Right forelimb (tissue), 1 donor: ENCODE measurements around the gene DNAJB2.
A peak's percentile ranks its signal among the peaks of the same experiment; 100 is the strongest.
"Not testable (repeated sequence)": the region's sequence is repeated elsewhere in the genome, so short reads cannot be mapped to it uniquely, and the experiment has no call there.

Source experiments
- DNase-seq: peaks from one replicate; pipeline ENCODE4 v3.0.0-alpha.2; 2018

Gene DNAJB2

GRCh38 chr2:219286436-219287115, 7.4 kb downstream of the DNAJB2 start:
- DNase-seq: no peak

- DNase-seq: not testable (repeated sequence)
These were observed 7.9 kb downstream of the DNAJB2 start for GRCh38 chr2:219287116-219287440.

GRCh38 chr2:219287580-219288265, 8.6 kb downstream of the DNAJB2 start:
- no peak for DNase-seq

GRCh38 chr2:219289195-219289536, 10.0 kb downstream of the DNAJB2 start:
- no peak for DNase-seq

GRCh38 chr2:219289537-219290361, 10.6 kb downstream of the DNAJB2 start:
- DNase-seq: peak; percentile 92

GRCh38 chr2:219290381-219291171, 11.4 kb downstream of the DNAJB2 start:
- DNase-seq: no peak

GRCh38 chr2:219291394-219291793, 12.2 kb downstream of the DNAJB2 start:
- DNase-seq: no peak

GRCh38 chr2:219291910-219292490, 12.8 kb downstream of the DNAJB2 start:
- no peak for DNase-seq

GRCh38 chr2:219292616-219293015, 13.4 kb downstream of the DNAJB2 start:
- no peak for DNase-seq

- no peak for DNase-seq
These were observed 14.6 kb downstream of the DNAJB2 start for GRCh38 chr2:219293736-219294231.

GRCh38 chr2:219294356-219295351, 15.5 kb downstream of the DNAJB2 start:
- peak; percentile 88 for DNase-seq

GRCh38 chr2:219296142-219296541, 17.0 kb downstream of the DNAJB2 start:
- no peak for DNase-seq

GRCh38 chr2:219296631-219297391, 17.6 kb downstream of the DNAJB2 start:
- no peak for DNase-seq

- no peak for DNase-seq
These were observed 18.7 kb downstream of the DNAJB2 start for GRCh38 chr2:219297766-219298456.

GRCh38 chr2:219298759-219299371, 19.7 kb downstream of the DNAJB2 start:
- peak; percentile 90 for DNase-seq

- DNase-seq: no peak
These were observed 20.2 kb downstream of the DNAJB2 start for GRCh38 chr2:219299372-219299760.

GRCh38 chr2:219300022-219300421, 20.9 kb downstream of the DNAJB2 start:
- DNase-seq: no peak

- DNase-seq: no peak
These were observed 23.3 kb downstream of the DNAJB2 start for GRCh38 chr2:219302412-219302968.

- DNase-seq: no peak
These were observed 25.1 kb downstream of the DNAJB2 start for GRCh38 chr2:219304223-219304622.
